Measurements from ENCODE around the gene NRXN3.

NRXN3 gene

DNA sequence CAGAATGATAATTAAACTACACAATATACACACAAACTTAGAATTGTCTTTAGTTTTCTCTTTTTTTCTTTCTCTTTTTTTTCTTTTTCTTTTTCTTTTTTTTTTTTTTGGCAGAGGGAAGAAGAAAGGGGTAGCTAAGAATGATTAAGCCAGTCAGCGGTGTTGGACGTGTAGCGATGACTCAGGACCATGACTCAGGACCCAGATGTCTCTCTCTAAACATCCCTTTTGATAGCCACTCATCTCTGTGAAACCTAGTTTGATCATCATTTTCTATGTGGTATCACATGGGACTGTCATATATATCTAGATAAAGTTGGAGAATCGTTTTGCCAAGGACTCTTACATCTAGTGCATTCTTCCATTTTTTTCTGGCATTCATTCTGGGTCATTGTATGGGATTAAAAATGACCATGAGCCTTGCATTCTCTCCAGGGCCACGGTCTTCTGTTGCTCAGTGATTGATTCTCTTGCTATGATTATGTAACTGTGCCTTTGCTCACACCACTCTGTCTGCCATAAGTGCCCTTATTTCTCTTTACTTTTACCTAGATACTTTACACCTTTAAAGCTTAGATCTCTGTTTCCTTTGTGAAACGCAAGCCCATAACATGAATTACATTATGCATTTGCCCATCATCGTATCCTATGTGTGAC is 26.6 kb upstream of the NRXN3 start:
- no peaks in the 10 kb centered on the region for H3K27me3 ChIP-seq (ENCODE audit: insufficient read depth, low read length)
- H3K4me1 ChIP-seq (ENCODE audit: insufficient read depth, low read length): no peaks in the 10 kb centered on the region
- no peak overlapping the region for H3K9ac ChIP-seq (ENCODE audit: low read depth, low read length)
- H3K4me3 ChIP-seq (ENCODE audit: low read length): no peak overlapping the region
- H3K9me3 ChIP-seq (ENCODE audit: insufficient read depth, low read depth, low read length): no peaks in the 10 kb centered on the region
- no peaks in the 10 kb centered on the region for H3K36me3 ChIP-seq (ENCODE audit: insufficient read depth, low read depth, low read length)
- H3K27ac ChIP-seq (ENCODE audit: low read length): no peak overlapping the region

DNA sequence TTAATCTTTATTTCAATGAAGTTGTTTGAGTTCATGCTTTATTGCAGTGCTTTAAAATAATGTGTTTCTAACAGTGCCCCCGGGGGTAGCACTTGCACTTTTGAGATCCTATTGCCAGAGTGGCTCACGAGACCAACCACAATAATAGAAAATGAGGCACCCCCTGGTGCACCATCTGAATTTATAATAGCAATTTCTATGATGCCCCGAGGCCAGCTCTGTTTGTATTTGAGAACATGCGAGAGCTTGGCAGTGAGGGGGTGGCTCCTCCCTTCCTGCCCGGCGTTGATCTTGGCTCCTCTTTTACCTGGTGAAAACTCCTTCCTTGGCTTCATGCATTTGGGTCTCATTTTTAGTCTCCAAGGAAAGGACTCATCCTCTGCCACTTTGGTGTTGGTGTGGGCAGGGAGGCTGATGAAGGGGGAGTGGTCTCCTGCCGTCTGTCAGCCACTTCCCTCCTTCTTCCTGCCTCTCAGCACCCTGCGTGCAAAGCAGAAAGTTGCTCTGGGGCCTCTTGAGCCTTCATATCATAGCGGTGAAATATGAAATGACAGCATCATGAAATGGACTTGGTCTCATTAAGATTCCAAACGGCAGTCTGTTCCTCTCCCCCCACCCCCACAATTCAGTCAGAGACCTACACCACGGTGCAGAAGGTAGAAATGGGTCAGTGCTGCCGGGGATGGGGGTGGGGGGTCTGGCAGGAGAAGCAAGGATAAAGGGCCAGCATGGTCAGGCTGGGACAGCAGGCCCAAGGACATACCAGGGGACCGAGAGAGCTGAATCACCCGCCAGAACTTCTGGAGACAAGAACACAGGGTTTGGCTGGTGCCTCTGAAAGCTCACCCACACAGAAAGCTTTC is 17.7 kb upstream of the NRXN3 start:
- H3K9me3 ChIP-seq (ENCODE audit: insufficient read depth, low read depth, low read length): no peaks in the 10 kb centered on the region
- no peaks in the 10 kb centered on the region for H3K27me3 ChIP-seq (ENCODE audit: insufficient read depth, low read length)
- H3K9ac ChIP-seq (ENCODE audit: low read depth, low read length): no peak overlapping the region
- peaks cover 1% of the 10 kb centered on the region; the same call in 1 of the 2 replicates for H3K4me1 ChIP-seq (ENCODE audit: insufficient read depth, low read length)
- no peak overlapping the region for H3K4me3 ChIP-seq (ENCODE audit: low read length)
- H3K27ac ChIP-seq (ENCODE audit: low read length): no peak overlapping the region
- H3K36me3 ChIP-seq (ENCODE audit: insufficient read depth, low read depth, low read length): no peaks in the 10 kb centered on the region

DNA sequence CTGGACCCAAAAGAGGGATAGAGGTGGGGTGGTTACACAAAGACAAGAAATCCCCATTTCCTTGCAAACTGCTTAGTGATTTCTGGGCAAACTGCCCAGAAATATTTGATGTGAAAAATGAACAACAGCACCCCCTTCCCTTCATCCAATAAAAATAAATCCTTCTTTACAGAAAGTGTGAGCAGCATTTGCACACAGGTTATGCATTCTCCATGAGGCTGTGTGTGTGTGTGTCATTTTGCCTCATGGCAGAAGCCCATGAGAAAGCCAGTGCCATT is 17.2 kb upstream of the NRXN3 start:
- H3K4me1 ChIP-seq (ENCODE audit: insufficient read depth, low read length): peaks cover 6% of the 10 kb centered on the region; the same call in 1 of the 2 replicates

DNA sequence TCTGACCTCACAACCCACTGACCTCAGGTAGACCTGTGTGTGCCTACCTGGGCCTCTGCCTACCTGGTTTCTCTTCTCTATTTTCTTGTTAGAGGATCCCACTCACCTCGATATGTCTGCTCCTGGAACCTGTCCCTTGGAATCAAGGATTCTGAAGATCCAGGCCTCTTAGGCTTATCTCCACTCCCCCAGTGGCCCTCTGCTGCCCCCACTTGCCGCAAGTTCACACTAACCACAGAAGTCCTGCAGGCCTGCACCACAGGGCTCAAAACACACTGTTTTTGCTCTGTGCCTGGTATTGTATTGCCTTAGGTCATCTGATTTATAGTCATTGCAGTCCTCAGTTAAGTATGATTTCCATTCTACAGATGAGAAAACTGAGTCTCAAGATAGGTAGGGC is 15.3 kb upstream of the NRXN3 start:
- Histone ChIP-seq H3K4me1 (ENCODE audit: insufficient read depth, low read length) (peaks cover 6% of the 10 kb centered on the region; the same call in 1 of the 2 replicates), H3K9me3 (ENCODE audit: insufficient read depth, low read depth, low read length) (no peaks in the 10 kb centered on the region), H3K27me3 (ENCODE audit: insufficient read depth, low read length) (no peaks in the 10 kb centered on the region), H3K36me3 (ENCODE audit: insufficient read depth, low read depth, low read length) (no peaks in the 10 kb centered on the region), H3K9ac (ENCODE audit: low read depth, low read length) (no peak overlapping the region), H3K27ac (ENCODE audit: low read length) (no peak overlapping the region), H3K4me3 (ENCODE audit: low read length) (no peak overlapping the region)

More for the DNA sequence above, 17.2 kb upstream of the NRXN3 start:
- Histone ChIP-seq H3K9ac (ENCODE audit: low read depth, low read length) (no peak overlapping the region), H3K4me3 (ENCODE audit: low read length) (no peak overlapping the region), H3K27ac (ENCODE audit: low read length) (no peak overlapping the region), H3K36me3 (ENCODE audit: insufficient read depth, low read depth, low read length) (no peaks in the 10 kb centered on the region), H3K27me3 (ENCODE audit: insufficient read depth, low read length) (no peaks in the 10 kb centered on the region), H3K9me3 (ENCODE audit: insufficient read depth, low read depth, low read length) (no peaks in the 10 kb centered on the region)

DNA sequence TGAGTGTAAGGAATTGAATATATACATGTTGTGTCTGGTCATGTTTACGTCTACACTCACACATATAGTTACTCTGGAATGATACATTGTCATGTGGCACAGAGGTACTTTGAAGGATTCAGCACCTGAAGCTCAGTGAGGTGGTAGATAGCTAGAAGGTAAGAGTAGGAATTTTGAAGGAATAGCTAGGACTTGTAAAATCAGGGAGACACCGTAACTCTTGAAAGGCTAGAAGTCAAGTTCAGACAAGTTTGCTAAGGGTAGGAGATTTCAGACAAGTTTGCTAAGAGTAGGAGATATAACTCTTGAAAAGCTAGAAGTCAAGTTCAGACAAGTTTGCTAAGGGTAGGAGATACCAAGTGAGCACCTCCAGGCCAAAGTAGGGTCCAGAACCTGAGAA is 14.0 kb upstream of the NRXN3 start:
- Histone ChIP-seq H3K9me3 (ENCODE audit: insufficient read depth, low read depth, low read length) (no peaks in the 10 kb centered on the region), H3K36me3 (ENCODE audit: insufficient read depth, low read depth, low read length) (no peaks in the 10 kb centered on the region), H3K4me1 (ENCODE audit: insufficient read depth, low read length) (peaks cover 6% of the 10 kb centered on the region; the same call in 1 of the 2 replicates), H3K9ac (ENCODE audit: low read depth, low read length) (no peak overlapping the region), H3K4me3 (ENCODE audit: low read length) (no peak overlapping the region), H3K27me3 (ENCODE audit: insufficient read depth, low read length) (no peaks in the 10 kb centered on the region), H3K27ac (ENCODE audit: low read length) (no peak overlapping the region)

DNA sequence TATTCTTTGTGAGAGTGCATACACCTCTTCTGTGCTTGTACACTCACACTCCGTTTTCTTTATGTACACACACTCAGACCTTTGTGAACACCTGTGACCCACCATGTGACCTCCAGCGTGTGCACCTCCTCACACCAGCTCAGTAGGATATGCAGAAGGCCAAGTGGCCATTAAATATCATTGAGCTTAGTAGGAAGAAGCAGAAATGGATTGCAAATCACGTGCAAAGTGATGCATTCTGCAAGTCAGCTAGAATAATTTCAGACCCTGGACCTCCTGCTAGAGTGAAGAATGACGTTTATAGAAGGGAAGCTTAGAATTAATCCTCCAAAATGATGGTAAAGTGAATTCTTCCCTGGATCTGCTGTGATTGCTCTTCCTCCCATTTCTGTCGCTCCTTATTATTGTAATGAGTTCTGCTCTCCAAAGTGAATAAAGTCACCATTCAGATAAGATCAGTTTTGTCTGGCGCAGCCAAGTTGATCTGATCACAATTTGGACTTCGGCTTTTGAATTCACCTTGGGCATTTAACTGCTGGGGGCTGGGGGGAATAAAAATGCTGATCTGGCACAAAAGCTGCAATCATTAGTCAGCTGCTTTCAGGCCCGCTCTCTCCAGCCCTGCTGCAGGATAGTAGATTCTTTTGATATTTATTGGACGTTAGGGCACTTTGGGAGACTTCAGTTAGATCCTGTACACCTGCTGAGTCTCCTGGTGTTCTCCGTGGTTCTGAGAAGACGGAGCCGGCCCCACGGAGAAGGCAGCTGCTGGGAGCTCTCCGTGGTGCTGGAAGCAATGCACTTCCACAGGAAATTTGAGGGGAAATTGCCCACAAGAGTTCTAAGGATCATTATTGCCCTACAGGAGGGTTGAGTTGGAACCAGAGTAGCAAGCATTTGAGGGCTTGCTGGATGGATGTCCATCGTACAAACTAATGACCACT is 12.4 kb upstream of the NRXN3 start:
- Histone ChIP-seq H3K27ac (ENCODE audit: low read length) (no peak overlapping the region), H3K4me1 (ENCODE audit: insufficient read depth, low read length) (peaks cover 6% of the 10 kb centered on the region; the same call in 1 of the 2 replicates)

DNA sequence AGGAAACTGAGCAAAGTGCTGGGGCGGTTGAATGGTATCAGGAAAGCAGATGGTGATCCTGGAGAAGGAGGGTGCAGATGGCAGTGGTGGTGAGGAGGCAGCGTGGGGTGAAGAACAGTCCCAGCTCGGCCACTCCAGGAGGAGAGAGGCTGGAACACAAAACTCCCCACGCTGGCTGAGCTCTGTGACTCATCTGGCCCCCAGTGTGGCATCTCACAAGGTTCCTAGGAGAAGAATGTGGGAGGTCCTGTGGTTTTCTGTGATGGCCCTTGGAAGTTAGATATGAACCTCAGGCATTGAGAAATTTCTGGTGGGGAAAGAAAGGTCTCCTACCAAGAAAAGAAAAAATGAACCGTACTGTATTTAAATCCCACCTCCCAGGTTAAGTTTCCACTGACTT is 8.0 kb upstream of the NRXN3 start:
- Histone ChIP-seq H3K36me3 (ENCODE audit: insufficient read depth, low read depth, low read length) (no peaks in the 10 kb centered on the region), H3K4me3 (ENCODE audit: low read length) (no peak overlapping the region), H3K9ac (ENCODE audit: low read depth, low read length) (no peak overlapping the region), H3K27me3 (ENCODE audit: insufficient read depth, low read length) (no peaks in the 10 kb centered on the region), H3K9me3 (ENCODE audit: insufficient read depth, low read depth, low read length) (no peaks in the 10 kb centered on the region), H3K4me1 (ENCODE audit: insufficient read depth, low read length) (peaks cover 6% of the 10 kb centered on the region; the same call in 1 of the 2 replicates), H3K27ac (ENCODE audit: low read length) (no peak overlapping the region)

More for the DNA sequence above, 12.4 kb upstream of the NRXN3 start:
- no peak overlapping the region for H3K4me3 ChIP-seq (ENCODE audit: low read length)
- no peak overlapping the region for H3K9ac ChIP-seq (ENCODE audit: low read depth, low read length)
- H3K27me3 ChIP-seq (ENCODE audit: insufficient read depth, low read length): no peaks in the 10 kb centered on the region
- no peaks in the 10 kb centered on the region for H3K9me3 ChIP-seq (ENCODE audit: insufficient read depth, low read depth, low read length)
- H3K36me3 ChIP-seq (ENCODE audit: insufficient read depth, low read depth, low read length): no peaks in the 10 kb centered on the region

DNA sequence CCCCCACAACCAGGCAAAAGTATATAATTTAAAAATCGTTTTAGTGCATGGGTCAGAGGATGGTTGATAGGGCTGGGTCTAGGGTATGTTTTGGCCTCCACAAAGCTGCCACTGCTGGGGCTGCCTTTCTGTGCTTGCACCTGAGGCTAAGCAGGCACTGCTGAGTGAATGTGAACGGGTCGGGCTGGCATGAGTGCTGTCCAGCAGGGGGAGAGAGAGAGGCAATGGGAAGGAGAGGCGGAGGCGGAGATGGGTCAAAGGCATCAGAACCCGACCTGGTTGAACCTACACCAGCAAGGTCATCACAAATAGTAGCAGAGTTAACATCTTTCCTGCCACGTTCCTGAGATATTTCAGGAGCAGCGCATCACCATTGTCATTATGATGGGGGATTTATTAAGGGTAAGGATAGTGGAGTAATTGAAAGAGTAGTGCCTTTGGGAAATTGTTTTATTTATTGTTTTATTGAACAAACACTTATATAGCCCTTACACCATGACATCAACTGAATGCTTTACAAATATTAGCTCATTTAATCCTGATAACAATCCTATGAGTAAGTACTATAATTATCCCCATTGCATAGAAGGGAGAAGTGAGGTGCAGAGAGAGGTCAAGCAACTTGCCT is 5.8 kb upstream of the NRXN3 start:
- Histone ChIP-seq H3K36me3 (ENCODE audit: insufficient read depth, low read depth, low read length) (no peaks in the 10 kb centered on the region), H3K4me1 (ENCODE audit: insufficient read depth, low read length) (no peaks in the 10 kb centered on the region), H3K9me3 (ENCODE audit: insufficient read depth, low read depth, low read length) (no peaks in the 10 kb centered on the region), H3K4me3 (ENCODE audit: low read length) (no peak overlapping the region), H3K27me3 (ENCODE audit: insufficient read depth, low read length) (no peaks in the 10 kb centered on the region), H3K27ac (ENCODE audit: low read length) (no peak overlapping the region), H3K9ac (ENCODE audit: low read depth, low read length) (no peak overlapping the region)

DNA sequence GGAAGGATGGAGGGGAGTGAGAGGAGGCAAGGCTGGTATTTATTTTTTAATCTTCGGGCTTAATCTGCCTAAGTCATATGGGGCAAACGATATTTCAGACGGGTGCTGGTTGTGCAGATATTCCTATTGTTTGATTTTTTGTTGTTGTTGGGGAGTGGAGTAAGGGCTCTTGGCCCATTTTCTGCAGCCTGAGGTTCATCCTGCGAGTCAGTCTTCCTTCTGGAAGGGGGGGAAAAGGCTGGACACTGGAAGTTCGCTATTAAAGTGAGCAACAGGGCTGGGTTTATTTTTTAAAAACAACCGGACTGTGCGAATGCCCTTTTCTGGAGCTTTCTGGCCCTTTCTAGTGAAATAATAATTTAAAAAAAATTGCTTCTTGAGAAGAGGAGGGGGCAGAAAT is 2.3 kb downstream of the NRXN3 start:
- H3K36me3 ChIP-seq (ENCODE audit: insufficient read depth, low read depth, low read length): no peaks in the 10 kb centered on the region
- H3K27me3 ChIP-seq (ENCODE audit: insufficient read depth, low read length): peaks cover 4% of the 10 kb centered on the region; the same call in 1 of the 2 replicates
- no peak overlapping the region for H3K4me3 ChIP-seq (ENCODE audit: low read length)
- no peaks in the 10 kb centered on the region for H3K9me3 ChIP-seq (ENCODE audit: insufficient read depth, low read depth, low read length)
- no peak overlapping the region for H3K27ac ChIP-seq (ENCODE audit: low read length)
- peaks cover 6% of the 10 kb centered on the region; the same call in 1 of the 2 replicates for H3K4me1 ChIP-seq (ENCODE audit: insufficient read depth, low read length)
- no peak overlapping the region for H3K9ac ChIP-seq (ENCODE audit: low read depth, low read length)

DNA sequence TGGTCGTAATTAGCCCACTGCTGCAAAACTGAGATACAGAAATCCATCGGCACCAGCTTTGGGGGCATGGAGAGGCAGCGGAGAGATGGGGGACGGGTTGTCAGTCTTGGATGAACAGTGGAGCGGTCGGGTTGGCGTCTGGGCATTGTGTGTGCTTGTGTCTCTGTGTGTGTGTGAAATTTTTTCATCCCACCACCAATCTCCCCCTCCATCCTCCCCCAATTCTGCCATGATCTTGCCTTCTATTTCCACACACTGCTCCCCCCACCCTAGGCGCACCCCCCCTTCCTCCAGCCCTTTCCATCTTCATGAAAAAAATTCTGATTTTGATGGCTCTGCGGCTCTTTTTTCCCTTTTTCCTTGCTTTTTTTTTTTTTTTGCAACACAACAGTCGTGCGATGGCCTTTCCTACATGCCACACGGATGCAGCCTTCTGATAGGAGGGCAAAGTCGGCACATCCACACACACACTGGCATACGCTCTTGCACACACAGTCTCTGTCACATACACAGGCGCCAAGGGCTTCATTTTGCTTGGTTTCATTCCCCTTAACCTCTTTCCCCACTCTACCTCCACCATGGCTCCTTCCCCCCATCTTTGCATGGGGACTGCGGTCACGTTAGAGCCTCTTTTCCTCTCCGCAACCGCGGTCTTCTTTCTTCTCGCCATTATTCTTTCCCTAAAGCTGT is 3.3 kb downstream of the NRXN3 start:
- H3K36me3 ChIP-seq (ENCODE audit: insufficient read depth, low read depth, low read length): no peaks in the 10 kb centered on the region
- peaks cover 6% of the 10 kb centered on the region; the same call in 1 of the 2 replicates for H3K4me1 ChIP-seq (ENCODE audit: insufficient read depth, low read length)
- H3K9me3 ChIP-seq (ENCODE audit: insufficient read depth, low read depth, low read length): no peaks in the 10 kb centered on the region
- peaks cover 4% of the 10 kb centered on the region; the same call in 1 of the 2 replicates for H3K27me3 ChIP-seq (ENCODE audit: insufficient read depth, low read length)
- no peak overlapping the region for H3K4me3 ChIP-seq (ENCODE audit: low read length)
- no peak overlapping the region for H3K27ac ChIP-seq (ENCODE audit: low read length)
- no peak overlapping the region for H3K9ac ChIP-seq (ENCODE audit: low read depth, low read length)
